T-helper 1 cell (primary cell): ENCODE measurements around the gene REXO4.
"Not testable (repeated sequence)": the region's sequence is repeated elsewhere in the genome, so short reads cannot be mapped to it uniquely, and the experiment has no call there.

Source experiments
- DNase-seq, 5 donors: peaks; one replicate each; pipeline ENCODE4 v3.0.0-alpha.2; 2012 to 2020

REXO4 gene

DNA sequence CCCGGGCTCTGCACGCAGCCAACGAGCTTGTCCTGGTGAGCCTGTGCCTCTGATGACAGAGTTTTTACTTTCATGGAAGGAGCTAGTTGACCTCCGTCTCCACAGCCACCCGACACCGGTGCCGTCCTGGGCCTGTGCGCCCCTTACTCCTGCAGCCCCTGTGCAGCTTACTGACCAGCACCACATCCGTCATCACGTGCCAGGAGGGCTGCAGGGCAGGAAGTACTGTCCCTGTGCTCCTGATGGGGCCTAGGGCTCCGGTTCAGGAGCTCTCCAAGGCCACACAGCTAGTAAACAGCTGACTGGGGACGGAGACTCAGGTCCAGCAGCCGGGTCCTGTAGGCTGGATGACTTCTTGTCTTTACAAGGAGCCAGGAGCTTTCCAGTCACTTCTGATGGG lies 31.5 kb downstream of the REXO4 start:
- DNase-seq: no peak

DNA sequence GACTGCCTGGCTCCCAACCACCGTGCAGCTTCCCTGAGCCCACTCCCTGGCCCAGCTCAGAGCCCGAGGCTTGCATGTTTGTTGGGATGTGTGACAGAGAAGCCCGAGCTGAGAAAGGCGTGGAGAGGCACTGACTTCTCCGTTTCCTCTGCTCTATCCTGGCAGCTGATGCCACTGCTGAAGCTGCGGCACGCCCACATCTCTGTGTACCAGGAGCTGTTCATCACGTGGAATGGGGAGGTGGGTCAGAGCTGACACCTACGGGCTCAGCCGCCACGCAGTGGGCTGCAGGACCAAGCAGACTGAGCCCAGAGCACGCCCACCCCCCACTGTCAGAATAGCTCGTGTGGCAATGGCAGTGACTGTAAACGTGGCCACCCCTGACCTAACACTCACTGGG lies 32.4 kb downstream of the REXO4 start:
- DNase-seq: no peak

DNA sequence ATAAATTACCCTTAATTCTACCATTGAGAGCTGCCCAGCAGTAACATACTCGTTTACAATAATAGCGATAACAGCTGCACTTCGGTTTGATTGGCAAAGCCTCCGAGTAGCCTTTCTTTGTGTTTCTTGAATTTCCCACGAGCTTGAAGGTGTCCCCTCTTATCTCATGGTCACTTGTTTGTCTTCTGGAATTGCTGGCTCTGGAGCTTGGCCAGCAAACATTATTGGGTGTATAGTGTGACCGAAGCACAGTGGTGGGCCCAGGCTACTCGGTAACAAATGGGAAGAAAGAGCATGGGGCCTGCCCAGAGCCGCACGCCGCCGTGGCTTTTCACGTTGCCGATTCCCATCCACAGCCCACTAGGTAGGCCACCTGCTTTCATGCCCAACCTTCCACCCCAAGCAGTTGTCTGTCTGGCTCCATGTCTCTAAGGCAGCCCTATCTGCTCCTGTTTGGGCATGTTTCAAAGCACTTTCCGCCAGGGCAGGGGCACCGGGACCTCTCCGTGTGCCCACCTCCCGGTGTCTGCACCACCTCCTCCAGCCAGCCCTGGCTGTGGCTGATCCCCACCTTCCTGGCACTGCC lies 33.0 kb downstream of the REXO4 start:
- DNase-seq: no peak

DNA sequence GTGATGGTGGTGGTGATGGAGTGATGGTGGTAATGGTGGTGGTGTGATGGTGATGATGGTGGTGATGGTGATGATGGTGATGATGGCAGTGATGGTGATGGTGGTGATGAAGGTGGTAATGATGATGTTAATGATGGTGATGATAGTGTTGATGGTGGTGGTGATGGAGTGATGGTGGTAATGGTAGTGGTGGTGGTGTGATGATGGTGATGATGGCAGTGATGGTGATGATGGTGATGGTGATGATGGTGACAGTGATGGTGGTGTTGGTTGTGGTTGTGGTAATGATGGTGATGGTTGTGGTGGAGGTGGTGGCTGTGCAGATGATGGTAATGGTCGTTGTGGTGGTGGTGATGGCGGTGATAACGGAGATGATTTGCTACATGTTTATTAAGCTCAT lies 34.4 kb downstream of the REXO4 start:
- no peak for DNase-seq

DNA sequence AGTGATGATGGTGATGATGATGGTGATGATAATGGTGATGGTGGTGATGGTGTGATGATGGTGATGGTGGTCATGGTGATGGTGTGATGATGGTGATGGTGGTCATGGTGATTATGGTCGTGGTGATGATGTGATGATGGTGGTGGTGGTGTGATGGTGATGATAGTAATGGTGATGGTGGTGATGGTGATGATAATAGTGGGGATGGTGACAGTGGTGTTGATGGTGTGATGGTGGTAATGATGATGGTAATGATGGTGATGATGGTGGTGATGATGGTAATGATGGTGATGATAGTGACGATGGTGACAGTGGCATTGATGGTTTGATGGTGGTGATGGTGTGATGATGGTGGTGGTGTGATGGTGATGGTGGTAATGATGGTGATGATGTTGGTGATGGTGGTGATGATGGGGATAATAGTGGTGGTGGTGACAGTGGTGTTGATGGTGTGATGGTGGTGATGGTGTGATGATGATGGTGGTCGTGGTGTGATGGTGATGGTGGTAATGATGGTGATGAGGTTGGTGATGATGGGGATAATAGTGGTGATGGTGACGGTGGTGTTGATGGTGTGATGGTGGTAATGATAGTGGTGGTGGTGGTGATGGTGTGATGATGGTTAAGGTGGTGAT lies 35.2 kb downstream of the REXO4 start:
- DNase-seq: no peak

DNA sequence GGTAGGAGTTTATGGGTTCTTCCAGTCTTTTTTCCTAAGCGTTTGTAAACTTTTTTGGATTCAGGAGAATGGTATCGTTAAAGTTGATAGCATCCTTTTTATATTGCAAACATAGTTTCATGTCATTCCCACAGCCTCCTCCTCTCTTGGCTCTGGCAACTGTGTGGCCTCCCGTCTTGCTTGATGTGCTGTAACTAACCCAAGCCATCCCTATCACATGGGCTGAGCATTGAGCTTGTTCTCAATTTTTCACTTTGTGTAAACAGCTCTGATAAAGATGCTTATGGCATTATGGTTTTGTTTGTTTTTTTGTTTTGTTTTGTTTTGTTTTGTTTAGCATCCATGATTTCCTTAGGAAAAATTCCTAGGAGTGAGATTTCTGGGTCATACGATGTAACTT lies 37.1 kb downstream of the REXO4 start:
- no peak for DNase-seq

DNA sequence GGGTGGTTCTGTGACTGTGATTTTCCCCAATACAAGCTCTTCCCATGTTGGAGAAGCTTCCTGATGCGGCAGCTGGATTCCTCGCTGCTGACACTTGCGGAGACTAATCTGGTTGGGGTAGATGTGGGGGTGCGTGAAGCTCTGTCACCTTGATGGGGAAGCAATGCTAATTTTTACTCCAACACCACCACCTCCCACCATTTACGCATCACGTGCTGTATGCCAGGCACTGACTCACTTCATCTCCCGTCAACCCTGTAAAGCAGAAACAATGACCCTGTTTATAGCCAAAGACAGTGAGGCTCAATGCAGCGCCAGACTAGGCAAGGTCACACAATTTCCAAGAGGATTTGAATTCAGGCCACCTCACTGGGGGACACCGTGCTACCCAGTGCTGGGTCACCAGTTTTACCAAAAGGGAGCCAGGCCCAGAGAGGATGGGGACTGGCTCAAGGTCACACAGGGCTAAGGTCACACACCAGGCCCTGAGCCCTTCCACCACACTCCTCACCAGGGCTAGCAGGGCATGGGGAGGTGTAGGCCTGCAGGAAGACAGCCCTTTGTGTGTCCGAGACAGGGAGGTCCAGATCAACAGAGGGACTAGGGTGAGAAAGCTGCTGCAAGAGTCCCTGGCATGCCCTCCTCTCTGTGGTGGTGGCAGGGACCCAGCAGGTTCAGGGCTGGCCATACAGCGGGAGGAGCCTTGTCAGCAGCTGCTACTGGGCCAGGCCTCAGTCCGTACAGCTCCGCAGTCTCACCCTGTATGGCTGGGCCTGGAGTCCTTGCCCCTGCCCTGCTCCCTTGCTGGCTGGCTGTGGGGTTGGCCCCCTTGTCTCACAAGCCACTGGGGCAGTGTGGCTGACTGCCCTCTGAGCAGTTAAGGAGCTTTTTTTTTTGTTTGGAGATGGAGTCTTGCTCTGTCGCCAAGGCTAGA lies 38.4 kb downstream of the REXO4 start:
- DNase-seq: no peak

DNA sequence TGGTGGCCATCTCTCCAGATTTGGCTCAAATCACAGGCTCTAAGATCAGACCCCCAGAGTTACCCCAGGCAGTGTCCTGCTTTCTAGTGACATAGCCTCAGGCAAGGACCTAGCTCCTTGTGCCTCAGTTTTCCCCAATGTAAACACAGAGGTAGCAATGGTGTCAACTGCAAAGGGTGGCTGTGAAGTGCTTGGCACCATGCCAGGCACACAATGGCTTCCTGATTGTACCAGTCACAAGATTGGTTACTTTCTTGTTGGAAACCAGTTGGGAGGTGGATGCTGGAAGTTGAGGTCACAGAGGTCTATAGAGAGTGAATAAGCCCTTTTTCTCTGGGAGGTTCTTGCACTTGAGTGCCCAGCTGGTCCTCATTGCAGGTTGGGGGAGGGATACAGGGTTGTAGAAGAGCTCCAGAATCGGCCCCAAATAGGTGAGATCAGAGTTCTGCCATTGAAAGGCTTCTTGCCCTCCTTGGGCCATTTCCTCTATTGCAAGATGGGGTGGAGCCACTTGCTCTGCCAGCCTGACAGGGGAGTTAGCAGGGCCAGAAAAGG lies 39.3 kb downstream of the REXO4 start:
- no peak for DNase-seq

DNA sequence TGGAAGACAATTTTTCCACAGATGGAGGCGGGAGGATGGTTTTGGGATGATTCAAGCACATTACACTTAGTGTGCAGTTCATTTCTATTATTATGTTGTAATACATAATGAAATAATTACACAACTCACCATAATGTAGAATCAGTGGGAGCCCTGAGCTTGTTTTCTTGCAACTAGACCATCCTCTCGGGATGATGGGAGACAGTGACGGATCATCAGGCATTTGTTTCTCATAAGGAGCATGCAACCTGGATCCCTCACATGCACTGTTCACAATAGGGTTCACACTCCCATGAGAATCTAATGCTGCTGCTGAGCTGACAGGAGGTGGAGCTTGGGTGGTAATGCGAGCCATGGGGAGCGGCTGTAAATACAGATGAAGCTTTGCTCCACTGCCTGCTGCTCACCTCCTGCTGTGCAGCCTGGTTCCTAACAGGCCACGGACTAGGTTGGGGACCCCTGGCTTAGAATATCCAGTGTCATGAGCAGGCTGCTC lies 40.0 kb downstream of the REXO4 start:
- DNase-seq: no peak

DNA sequence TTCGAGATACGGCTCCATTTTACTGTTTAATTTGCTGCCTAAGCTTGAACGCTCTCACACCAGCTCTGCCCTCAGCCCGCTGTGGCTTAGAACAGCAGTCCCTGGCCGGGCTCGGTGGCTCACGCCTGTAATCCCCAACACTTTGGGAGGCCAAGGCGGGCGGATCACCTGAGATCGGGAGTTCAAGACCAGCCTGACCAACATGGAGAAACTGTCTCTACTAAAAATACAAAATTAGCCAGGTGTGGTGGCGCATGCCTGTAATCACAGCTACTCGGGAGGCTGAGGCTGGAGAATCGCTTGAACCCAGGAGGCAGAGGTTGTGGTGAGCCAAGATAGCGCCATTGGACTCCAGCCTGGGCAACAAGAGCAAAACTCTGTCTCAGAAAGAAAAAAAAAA lies 40.5 kb downstream of the REXO4 start:
- not testable (repeated sequence) for DNase-seq

DNA sequence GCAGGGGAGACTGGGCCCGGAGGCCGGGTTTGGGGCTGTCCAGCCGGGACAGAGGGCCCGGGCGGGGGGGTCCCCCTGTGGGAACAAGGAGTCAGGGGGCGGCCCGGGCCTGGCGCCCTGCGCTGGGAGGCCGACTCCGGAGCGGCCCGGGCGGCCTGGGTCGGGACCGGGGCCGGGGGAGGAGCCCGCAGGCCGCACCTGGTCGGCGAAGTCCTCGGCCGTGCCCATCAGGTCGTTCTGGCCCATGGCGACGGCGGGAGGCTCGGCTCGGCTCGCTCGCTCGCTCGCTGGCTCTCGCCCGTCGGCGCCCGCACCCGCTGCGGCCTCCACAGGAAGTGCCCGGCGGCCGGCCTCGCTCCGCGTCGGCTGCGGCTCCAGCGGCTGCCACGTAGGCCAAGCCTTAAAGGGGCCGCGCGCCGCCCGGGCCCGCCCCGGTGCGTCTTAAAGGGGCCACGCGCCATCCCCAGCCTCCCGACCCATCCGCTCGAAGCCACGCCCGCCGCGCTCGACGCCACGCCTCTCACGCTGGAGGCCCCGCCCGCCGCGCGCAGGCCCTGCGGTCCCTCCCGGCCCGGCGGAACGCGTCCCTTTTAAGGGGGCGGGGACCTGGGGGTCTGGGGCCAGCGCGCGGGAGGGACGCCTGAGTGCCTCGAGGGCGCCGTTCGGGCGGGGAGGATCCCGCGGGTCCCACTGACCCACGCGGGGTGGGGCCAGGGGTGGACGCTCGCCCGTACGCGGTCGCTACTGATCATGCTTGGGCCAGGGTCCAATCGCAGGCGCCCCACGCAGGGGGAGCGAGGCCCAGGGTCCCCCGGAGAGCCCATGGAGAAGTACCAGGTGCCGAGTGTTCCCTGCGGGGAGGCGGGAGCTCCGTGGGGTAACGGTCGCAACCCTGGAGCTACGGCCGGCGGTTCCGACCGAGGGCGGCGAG lies 41.8 kb downstream of the REXO4 start, which contains the start of the genes STKLD1 and SURF4:
Gene STKLD1, plus strand, starts transcription at position 643 of the 931 bp plus-strand sequence. Its CDS starts 108 bp downstream, at position 751.
Gene SURF4, minus strand, starts transcription at position 337 of the 931 bp plus-strand sequence. Its CDS starts 91 bp downstream, at position 246.
- DNase-seq: peak; percentile 82 to 95 (median 89)

DNA sequence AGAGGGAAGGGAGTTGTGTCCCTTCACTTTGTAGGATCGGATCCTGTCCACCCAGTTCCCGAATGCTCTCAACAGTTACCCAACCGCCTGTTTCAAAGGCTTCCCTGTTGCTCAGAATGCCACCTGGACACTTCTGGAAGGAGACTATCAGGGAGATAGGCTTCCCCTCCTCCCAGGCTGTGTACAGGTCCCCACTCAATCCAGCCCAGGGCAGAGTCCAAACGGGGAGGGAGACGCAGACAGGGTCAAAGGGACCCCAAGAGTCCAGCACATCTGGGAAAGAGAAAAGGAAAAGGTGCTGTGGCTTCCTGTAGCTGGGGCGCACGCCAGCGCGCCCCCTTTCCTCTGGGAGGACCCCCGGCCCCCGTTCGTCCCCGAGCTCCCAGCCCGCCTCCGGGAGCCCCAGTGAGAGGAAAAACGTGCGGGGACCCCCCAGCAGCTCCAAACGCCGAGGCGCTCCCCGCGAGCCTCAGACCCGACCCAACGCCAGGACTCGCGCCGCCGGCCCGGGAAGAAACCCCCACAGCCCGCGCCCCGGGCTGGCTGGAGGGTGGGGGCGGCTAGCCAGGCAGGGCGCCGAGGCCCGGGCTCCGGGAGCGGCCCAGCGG lies 42.6 kb downstream of the REXO4 start:
- DNase-seq: peak in 2 of 5 donors; percentile 15 to 46

DNA sequence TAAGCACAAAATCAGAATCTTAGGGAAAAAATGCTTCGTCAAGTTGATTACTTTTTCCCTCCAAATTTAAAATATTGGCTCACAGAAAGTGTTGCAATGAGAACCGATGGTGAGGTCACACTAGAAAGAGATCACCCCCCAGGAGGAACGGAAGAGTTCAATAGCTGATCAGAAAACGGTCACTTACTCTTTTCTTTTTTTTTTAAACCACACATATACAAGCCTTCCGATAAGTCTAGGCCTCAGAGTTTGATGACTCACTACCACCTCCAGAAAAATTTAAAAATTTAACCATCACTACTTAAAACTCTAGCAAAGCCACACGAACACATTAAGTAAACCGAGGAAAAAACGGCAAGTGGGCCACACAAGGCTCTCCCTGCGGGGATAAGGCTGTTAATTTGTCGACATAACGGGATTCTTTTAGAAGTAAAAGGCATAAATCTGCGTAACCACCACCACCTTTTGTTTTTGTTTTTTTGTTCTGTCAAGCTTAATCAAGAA lies 43.1 kb downstream of the REXO4 start:
- DNase-seq: peak in 1 of 5 donors; percentile 81

DNA sequence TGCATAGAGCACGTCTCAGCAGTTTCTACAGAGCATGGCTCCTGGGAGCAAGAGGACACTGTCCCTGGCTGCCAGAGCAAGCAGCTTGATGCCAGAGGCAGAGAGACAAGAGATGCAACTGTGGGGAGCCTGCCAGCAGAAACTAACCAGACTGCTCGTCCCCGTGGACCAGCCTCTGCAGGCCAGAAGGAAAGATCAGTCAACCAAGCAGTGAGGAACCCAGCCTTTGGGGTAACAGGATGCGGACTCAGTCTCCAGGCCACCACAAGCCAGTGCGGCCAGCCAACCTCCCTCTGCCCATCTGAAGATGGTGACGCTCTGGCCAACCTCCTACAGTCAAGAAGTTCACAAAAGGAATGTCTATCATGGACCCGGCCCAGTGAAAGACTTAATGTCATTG lies 45.7 kb downstream of the REXO4 start:
- DNase-seq: no peak

DNA sequence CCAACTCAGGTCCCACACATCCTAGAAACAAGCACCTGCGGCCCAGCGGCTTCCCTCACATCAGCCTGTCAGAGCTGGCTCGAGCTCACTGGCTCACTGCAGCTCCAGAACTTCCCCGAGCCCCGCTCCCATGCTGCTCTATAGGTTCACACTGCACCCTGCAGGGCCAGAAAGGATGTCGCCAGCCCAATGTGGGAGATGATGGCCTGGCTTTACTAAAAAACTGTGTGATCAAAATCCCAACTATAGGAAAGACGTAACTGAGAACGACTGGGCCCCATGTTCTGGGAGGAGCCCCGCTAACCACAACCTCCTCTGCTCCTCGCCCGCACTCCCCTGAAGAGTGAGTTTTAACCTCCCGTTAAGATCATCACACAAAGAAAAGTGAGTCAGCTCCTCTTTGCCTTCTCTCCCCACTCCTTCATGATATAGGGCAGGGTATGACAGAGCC lies 46.5 kb downstream of the REXO4 start:
- DNase-seq: peak; percentile 35 to 85 (median 59)

DNA sequence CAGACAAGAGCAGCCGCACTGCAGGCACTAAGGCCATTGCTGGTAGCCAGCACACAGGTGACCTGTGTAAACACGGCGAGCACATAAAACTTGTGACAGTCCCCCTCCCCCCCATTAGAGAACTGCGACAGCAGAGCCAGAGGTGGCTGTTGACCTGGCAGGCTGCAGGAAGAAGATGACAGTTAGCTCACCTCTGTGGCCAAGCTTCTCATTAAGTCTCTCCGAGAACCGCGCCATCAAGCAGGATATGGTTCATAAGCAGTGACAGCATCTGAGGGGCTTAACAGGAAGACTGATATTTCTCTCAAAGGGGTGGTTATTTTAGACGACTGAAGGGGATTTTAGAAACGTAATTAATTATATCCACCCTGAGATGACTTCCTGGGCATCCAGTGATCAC lies 47.1 kb downstream of the REXO4 start:
- DNase-seq: peak in 2 of 5 donors; percentile 27 to 74

DNA sequence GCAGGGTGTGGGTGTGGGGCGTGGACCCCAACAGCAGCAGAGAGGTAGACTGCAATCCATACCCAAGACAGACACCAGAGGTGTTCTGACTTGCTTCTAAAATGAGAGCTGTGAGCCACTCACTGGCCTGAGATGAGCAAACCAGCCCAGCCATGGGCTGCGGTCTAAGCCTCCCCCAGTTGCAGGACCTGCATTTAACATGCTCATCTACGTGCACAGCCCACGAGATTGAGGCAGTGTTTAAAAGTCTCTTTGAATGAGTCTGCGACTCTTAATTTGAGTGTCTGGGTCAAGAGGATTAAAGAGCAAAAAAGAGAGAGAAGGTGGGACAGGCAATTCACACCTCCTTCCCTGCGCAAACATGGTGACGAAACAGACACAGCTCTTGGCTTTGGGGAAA lies 47.9 kb downstream of the REXO4 start:
- DNase-seq: peak in 1 of 5 donors; percentile 35

DNA sequence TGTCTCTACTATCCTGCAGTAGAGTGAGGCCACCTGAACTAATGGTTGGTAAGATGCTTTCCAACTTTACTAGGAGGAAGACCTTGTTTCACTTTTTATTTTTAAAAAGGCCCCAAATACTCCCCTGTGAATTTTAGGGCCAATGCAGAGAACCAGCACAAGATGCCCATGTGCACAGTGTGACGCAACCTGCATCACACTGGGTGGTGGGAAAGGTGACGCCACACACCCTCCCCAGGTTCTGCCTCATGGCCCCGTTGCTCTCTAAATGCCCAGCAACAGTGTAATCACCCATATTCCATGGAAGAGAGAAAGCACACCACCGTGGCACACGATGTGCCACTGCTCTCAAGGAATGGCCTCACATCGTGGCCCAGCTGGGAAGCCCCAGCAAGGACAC lies 48.4 kb downstream of the REXO4 start:
- no peak for DNase-seq

DNA sequence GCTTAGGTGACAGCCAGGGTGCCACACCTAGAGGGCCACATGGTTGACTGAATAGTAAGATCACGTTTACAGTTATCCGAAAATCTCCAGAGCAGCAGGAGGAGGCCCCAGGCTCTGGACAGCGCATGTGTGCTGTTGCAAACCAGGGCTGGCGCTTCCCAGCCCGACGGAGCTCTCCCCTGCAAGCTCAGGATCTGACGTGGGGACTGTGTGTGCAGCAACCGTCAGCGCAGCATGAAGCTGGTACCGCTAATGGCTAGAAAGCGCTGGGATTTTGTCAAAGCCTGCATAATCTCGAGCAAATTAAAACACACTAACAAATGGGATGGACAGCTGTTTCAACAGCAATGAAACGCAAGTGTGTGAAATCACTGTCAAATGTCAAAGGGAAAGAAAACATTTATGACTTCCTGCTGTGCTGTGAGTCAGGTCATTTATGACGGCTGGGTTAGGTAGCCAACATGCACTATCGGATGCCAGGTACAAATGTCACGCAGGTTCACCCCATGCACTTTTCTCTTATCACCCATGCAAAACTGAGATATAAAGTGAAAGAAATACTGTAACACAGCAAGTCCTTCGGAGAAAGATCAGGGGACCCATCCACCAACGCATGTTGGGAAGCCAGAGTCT lies 49.4 kb downstream of the REXO4 start:
- no peak for DNase-seq

DNA sequence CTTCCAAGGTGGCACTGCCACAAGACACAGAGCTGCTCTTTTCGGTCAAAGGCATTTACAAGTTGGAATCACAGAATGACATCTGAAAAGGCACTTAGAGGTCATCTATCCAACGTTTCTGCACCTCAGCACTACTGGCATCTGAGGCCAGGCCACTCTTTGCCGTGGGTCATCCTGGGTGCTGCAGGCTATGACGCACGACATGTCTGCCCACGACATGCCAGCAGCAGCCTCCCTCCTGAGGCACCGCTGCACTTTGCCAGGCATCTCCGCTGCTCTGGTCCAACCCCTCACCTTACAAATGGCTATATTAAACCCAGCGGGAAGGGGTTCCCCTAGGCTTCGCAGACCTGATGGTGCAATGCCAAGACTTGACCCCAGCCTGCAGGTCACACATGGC lies 50.0 kb downstream of the REXO4 start:
- DNase-seq: no peak

DNA sequence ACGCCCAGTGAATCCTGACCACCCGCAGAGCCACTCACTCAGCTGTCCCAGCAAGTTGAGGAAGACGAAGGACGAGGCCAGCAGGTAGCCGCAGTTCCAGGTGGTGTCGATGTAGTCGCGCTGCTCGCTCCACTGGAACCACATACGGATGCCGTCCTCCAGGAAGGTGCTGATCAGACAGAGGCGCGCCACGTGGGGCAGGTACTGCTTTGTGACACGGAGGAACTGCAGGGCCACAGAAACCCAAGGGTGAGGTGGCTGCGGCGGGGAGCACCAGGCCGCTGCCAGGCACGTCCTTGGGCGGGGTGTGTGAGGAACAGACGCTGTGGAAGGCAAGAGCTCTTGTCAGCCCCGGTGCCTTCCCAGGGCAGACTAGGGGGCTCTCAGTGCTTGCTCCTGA lies 50.6 kb downstream of the REXO4 start:
- no peak for DNase-seq
